ENCODE data around the gene NALCN. TPM values are rescaled to one million over a fixed set of nuclear protein-coding genes. Genes with fewer than 3 reads are reported as not detected.

The NALCN gene
- total RNA-seq, 1 donor from 2014 or later = 38.6 TPM

- H3K4me1 Mint-ChIP-seq (ENCODE audit: low read depth) = peaks cover 20% of the 10 kb centered on the region
- H3K4me3 Mint-ChIP-seq (ENCODE audit: unreplicated experiment) = no peak overlapping the region
- no peak overlapping the region for H3K27ac Mint-ChIP-seq (ENCODE audit: unreplicated experiment)
- no peaks in the 10 kb centered on the region for H3K9me3 Mint-ChIP-seq (ENCODE audit: low read depth)
- DNase-seq (ENCODE audit: low spot score) = no peak
- H3K36me3 Mint-ChIP-seq (ENCODE audit: low read depth) = peaks cover 8% of the 10 kb centered on the region
- no peak for TF ChIP-seq CTCF (IDR thresholded peaks at IDR 0.05)
- H3K27me3 Mint-ChIP-seq (ENCODE audit: low read depth) = no peaks in the 10 kb centered on the region
Observed at GRCh38 chr13:101190337-101190736, 226.0 kb downstream of the NALCN start.

- no peak overlapping the region for H3K4me3 Mint-ChIP-seq (ENCODE audit: unreplicated experiment)
- no peaks in the 10 kb centered on the region for H3K27me3 Mint-ChIP-seq (ENCODE audit: low read depth)
- DNase-seq (ENCODE audit: low spot score) = no peak
- H3K4me1 Mint-ChIP-seq (ENCODE audit: low read depth) = peaks cover 11% of the 10 kb centered on the region
- H3K9me3 Mint-ChIP-seq (ENCODE audit: low read depth) = no peaks in the 10 kb centered on the region
- H3K36me3 Mint-ChIP-seq (ENCODE audit: low read depth) = peaks cover 3% of the 10 kb centered on the region
- H3K27ac Mint-ChIP-seq (ENCODE audit: unreplicated experiment) = no peak overlapping the region
- TF ChIP-seq CTCF (IDR thresholded peaks at IDR 0.05) = no peak
Observed at GRCh38 chr13:101185606-101186005, 230.7 kb downstream of the NALCN start.

GRCh38 chr13:101181076-101181685 is 235.1 kb downstream of the NALCN start:
- Mint-ChIP-seq H3K4me1 (ENCODE audit: low read depth) (peaks cover 26% of the 10 kb centered on the region), H3K9me3 (ENCODE audit: low read depth) (no peaks in the 10 kb centered on the region), H3K27ac (ENCODE audit: unreplicated experiment) (no peak overlapping the region), H3K27me3 (ENCODE audit: low read depth) (no peaks in the 10 kb centered on the region), H3K36me3 (ENCODE audit: low read depth) (peaks cover 3% of the 10 kb centered on the region), H3K4me3 (ENCODE audit: unreplicated experiment) (no peak overlapping the region)
- no peak for DNase-seq (ENCODE audit: low spot score)
- no peak for TF ChIP-seq CTCF (IDR thresholded peaks at IDR 0.05)

GRCh38 chr13:101179021-101179420 is 237.3 kb downstream of the NALCN start:
- DNase-seq (ENCODE audit: low spot score) = no peak
- Mint-ChIP-seq H3K27me3 (ENCODE audit: low read depth) (no peaks in the 10 kb centered on the region), H3K36me3 (ENCODE audit: low read depth) (peaks cover 3% of the 10 kb centered on the region), H3K9me3 (ENCODE audit: low read depth) (no peaks in the 10 kb centered on the region), H3K4me3 (ENCODE audit: unreplicated experiment) (no peak overlapping the region), H3K27ac (ENCODE audit: unreplicated experiment) (no peak overlapping the region), H3K4me1 (ENCODE audit: low read depth) (peaks cover 26% of the 10 kb centered on the region)
- TF ChIP-seq CTCF (IDR thresholded peaks at IDR 0.05) = no peak

- no peaks in the 10 kb centered on the region for H3K27me3 Mint-ChIP-seq (ENCODE audit: low read depth)
- TF ChIP-seq CTCF (IDR thresholded peaks at IDR 0.05) = no peak
- peaks cover 27% of the 10 kb centered on the region for H3K4me1 Mint-ChIP-seq (ENCODE audit: low read depth)
- no peak for DNase-seq (ENCODE audit: low spot score)
- H3K9me3 Mint-ChIP-seq (ENCODE audit: low read depth) = no peaks in the 10 kb centered on the region
- peak overlapping the region; percentile 5 for H3K27ac Mint-ChIP-seq (ENCODE audit: unreplicated experiment)
- H3K36me3 Mint-ChIP-seq (ENCODE audit: low read depth) = peaks cover 3% of the 10 kb centered on the region
- H3K4me3 Mint-ChIP-seq (ENCODE audit: unreplicated experiment) = no peak overlapping the region
Observed at GRCh38 chr13:101178406-101178805, 237.9 kb downstream of the NALCN start.

All from chondrocyte (in vitro differentiated cells).